Mucosa of gallbladder (tissue), 1 donor: ENCODE data around the gene MORN1. TPM values are rescaled to one million over a fixed set of nuclear protein-coding genes. Genes with fewer than 3 reads are reported as not detected.

Source experiments
- DNase-seq: peaks from one replicate; pipeline ENCODE4 v3.0.0-alpha.2; 2020; ENCODE audit warnings: low spot score
- total RNA-seq: library from RNA; stranded (reverse); gene quantifications from one replicate; pipeline ENCODE4 v1.2.1, GENCODE V29; 2021
- donor health status: DM: no; HTN: no; CAD: no.

Gene MORN1
- total RNA-seq, 1 donor from 2014 or later = 24.4 TPM

- DNase-seq = no peak
Measured at GRCh38 chr1:2419416-2419815, 28.1 kb upstream of the MORN1 start.

GRCh38 chr1:2418791-2419320 lies 27.5 kb upstream of the MORN1 start:
- no peak for DNase-seq

GRCh38 chr1:2417833-2418225 lies 26.5 kb upstream of the MORN1 start:
- no peak for DNase-seq

DNA sequence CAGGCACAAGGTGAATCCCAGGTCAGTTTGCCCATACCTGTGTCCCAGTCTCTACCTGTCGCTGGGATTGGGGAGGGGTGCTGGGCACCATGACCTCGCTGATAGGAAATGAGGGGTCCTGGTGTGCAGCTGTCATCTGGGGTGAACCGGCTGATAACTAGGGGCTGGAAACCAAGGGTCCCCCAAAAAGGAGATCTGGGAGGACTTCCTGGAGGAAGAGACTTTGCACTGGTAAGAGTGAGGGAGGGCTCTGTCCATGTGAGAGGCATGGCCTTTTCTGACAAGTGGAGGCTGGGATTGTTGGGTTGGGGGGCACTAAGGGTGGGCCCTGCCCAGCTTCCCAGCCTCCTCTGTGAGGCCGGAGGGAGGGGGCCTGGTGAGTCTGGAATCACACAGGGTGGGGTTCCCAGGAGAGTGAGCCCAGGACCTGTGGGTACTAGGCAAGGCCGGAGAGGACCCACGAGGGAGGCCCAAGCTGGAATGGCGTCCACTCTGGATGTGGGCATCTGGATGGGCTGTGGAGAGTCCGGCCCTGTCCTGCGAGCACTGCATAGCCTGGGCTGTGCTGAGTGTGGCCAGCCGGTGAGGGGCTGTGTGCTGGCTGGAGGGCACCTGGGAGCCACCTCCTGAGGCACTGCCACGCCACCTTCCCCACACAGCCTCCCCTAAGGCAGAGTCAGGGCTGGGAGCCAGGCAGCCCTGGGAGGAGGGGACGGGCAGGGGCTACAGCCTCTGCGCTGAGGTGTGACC lies 25.9 kb upstream of the MORN1 start:
- DNase-seq = no peak

- DNase-seq = no peak
Measured at GRCh38 chr1:2416403-2416802, 25.0 kb upstream of the MORN1 start.

DNA sequence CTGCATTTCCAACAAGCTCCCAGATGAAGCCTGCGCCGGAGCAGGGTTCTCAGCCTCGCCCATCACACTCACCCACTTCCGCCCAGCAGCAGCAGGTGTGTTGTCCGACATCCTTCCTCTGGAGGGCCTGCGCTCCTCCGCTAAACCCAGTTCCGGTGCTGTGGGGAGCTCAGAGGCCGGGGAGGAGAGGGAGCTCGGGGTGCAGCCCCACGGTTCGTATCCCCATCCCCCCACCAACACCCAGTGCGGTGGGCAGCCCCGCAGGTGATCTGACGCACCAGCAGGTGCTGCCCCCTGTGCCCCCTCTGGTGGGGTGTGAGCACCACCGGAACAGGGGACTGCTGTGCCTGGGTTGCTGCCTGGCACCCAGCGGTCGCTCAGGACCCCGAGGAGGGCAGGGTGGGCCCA lies 24.5 kb upstream of the MORN1 start:
- DNase-seq = no peak

GRCh38 chr1:2415337-2415736 lies 24.0 kb upstream of the MORN1 start:
- no peak for DNase-seq

GRCh38 chr1:2414297-2414958 lies 23.1 kb upstream of the MORN1 start:
- DNase-seq = peak; percentile 77

- DNase-seq = no peak
Measured at GRCh38 chr1:2413495-2414296, 22.3 kb upstream of the MORN1 start.

DNA sequence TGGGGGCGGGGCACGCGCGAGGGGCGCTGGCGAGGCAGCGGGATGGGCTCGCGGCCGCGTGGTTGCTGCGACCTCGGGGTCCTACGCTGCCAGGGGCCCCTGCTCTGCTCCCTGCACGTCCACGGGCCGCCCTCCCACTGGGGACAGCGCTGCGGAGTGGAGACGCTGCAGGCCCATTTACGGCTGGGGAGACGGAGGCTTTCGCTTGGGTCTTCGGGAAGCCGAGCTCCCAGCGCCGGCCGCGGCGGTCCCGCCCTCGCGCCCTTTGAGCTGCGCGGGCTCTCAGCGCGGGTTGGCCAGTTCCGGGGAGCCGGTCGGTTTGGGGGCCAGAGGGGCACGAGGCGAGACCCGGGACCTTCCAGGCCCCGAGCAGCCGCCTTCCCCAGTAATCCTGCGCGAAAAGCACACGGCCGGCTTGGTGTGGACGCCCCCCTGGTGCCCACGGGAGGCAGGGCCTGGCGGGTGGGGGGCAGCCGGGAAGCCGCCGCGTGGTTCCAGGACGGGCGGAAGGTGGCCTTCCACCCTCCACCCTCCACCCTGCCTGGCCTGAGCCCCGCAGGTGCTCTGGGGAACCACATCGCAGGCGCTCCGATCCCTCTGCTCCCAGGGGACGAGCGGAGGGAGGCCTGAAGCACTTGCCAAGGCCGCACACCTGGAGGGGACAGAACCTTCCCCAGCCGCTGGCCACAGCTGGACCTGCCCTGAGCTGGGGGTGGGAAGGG lies 21.6 kb upstream of the MORN1 start:
- DNase-seq = no peak

DNA sequence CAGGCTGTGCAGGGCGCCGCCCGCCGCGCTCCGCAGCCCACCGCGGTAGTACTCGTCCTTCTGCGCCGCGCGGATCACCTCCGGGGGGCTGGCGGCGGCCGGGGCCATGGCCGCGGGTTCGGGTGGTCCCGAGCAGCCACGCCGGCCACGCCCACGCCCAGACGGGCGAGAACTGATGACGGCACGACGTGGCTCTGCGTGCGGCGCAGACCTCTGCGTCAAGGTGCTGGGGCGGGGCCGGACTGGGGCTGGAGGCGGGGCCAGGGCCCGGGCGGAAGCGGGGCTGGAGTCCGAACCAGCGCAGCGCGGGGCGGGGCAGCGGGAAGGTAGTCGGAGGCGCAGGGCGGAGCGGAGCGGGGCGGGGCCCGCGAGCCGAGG lies 21.0 kb upstream of the MORN1 start, which contains the start of gene PEX10:
Gene PEX10, minus strand, starts transcription at position 170 of the 378 bp plus-strand sequence. Its CDS starts 62 bp downstream, at position 108.
- DNase-seq = peak; percentile 97

- DNase-seq = no peak
Measured at GRCh38 chr1:2411801-2412394, 20.5 kb upstream of the MORN1 start.

- DNase-seq = no peak
Measured at GRCh38 chr1:2409745-2410144, 18.4 kb upstream of the MORN1 start.

DNA sequence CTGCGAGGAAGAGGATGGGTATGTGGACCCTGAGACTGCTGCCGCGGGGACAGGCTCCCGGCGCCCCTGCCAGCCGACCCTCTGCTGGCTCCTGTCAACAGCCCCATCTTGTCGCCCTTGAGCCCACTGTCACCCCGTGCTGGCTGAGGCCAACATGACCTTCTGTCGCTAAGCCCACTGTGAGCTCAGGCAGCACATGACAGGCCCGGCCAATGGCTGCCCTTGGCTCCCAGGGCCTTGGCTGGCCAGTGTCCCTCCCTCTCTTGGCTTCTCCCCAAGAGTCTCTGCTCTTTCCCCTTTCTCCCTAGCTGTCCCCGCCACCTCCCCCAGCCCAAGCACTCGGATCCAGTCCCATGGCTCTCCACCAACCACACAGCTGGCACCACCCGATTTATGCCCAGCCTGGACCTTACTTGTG lies 17.5 kb upstream of the MORN1 start:
- no peak for DNase-seq

DNA sequence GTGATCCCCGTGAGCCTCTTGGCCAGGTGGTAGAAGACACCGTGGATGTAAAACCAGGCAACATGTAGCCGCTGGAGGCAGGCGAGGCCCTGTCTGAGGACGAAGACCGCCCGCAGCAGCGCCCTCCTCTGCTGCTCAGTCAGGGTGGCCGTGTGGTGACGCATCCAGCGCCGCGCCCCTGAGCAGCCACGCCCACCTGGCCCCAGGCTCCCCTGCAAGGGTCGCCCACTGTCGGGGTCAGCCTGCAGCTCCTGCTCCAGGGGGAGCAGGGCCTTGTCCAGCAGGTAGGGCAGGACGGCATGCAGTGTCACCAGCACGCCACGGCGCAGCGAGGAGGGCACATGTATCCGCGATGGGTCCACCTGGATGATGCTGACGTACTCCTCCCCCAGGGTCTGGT lies 17.1 kb upstream of the MORN1 start:
- DNase-seq = no peak

DNA sequence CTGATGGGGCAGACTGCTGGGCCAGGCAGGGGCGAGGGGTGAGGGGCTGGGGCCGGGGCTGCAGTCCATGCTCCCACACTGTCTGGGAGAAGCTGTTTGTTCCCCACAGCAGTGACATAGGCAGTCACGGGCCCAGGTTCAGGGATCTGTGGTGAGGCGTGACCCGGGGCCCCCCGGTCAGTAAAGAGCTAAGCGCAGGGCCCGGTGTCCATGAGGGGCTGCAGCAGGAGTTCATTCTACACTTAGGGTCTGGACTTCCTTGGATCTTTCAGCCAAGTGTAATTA lies 16.6 kb upstream of the MORN1 start:
- no peak for DNase-seq

- no peak for DNase-seq
Measured at GRCh38 chr1:2407166-2407990, 16.0 kb upstream of the MORN1 start.

GRCh38 chr1:2406451-2407041 lies 15.2 kb upstream of the MORN1 start:
- DNase-seq = no peak

DNA sequence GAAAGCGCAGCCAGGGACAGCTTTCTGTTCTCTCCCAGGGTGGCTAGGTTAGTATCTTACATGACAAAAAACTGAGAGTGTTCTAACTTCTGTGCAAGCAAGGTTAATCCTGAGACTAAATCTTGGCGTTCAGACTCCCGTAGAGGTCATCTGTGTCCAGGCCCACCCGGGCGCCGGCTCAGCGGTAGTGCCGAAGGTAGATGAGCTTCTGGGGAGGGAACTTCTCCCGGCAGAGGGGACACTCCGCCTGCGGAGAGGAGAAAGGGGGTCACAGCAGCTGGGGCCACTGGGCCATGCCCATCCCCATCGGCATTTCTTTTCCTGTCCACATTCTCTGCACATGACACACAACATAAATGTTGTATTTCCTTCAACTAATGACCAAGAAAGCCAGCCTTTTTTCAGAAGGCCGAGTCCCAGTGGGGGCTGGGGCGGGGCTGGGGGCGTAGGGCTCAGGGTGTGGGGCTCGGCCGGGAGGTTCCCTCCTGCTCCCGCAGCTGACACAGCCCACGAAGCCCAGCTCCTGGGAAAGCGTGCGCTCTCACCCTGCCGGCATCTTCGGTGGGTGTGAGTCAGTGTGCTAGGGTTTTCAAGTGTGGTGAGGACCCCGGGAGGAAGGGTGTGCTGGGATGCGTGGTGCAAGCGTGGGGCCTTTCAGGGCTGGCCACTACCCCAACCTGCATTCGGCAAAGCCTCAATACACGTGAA lies 14.4 kb upstream of the MORN1 start:
- no peak for DNase-seq
